Measurements from ENCODE around the gene PHACTR3. TPM values are rescaled to one million over a fixed set of nuclear protein-coding genes. Genes with fewer than 3 reads are reported as not detected.

PHACTR3 gene
- total RNA-seq, 1 experiment from 2014 or later: not detected

- Histone ChIP-seq H2AFZ (ENCODE audit: low read length) (no peak overlapping the region), H3K27ac (ENCODE audit: insufficient read length, low read depth, low read length) (no peak overlapping the region), H3K9ac (ENCODE audit: extremely low read depth, insufficient read length, low read length) (no peak overlapping the region), H3K27me3 (ENCODE audit: insufficient read depth, low read length) (no peaks in the 10 kb centered on the region), H2AK5ac (ENCODE audit: insufficient read length, low read length) (no peak overlapping the region), H3K9me3 (ENCODE audit: control insufficient read depth, low read depth, low read length) (peaks cover 19% of the 10 kb centered on the region), H3K79me1 (ENCODE audit: insufficient read depth, low read depth, low read length, poor library complexity, severe bottlenecking) (no peaks in the 10 kb centered on the region), H2BK20ac (ENCODE audit: low read depth, low read length, poor library complexity, severe bottlenecking) (no peak overlapping the region), H3K79me2 (ENCODE audit: insufficient read depth, low read length) (no peaks in the 10 kb centered on the region), H2BK12ac (ENCODE audit: insufficient read length, low read depth, low read length) (no peak overlapping the region), H4K20me1 (ENCODE audit: control insufficient read depth, insufficient read depth, insufficient read length) (no peaks in the 10 kb centered on the region), H2BK15ac (ENCODE audit: low read depth, low read length) (no peak overlapping the region), H4K8ac (replicated peaks; ENCODE audit: insufficient read length, low read depth, low read length) (no peak overlapping the region), H4K5ac (ENCODE audit: insufficient read length, low read depth, low read length) (no peak overlapping the region), H3K18ac (ENCODE audit: insufficient read length, low read depth, low read length) (no peak overlapping the region), H3K56ac (ENCODE audit: insufficient read length, low read depth, low read length) (no peak overlapping the region), H2BK120ac (ENCODE audit: low read depth, low read length, poor library complexity, severe bottlenecking) (no peak overlapping the region), H3K14ac (ENCODE audit: insufficient read depth, low read length) (no peak overlapping the region), H3T11ph (ENCODE audit: low read length) (no peak overlapping the region), H2BK5ac (ENCODE audit: insufficient read length, low read length) (no peak overlapping the region), H3K4ac (ENCODE audit: low read depth, low read length) (no peak overlapping the region), H3K23ac (ENCODE audit: insufficient read length, low read depth, low read length) (no peak overlapping the region), H3K4me1 (ENCODE audit: insufficient read depth, low read length) (no peaks in the 10 kb centered on the region), H4K91ac (ENCODE audit: insufficient read length, low read depth, low read length) (no peak overlapping the region), H3K4me2 (ENCODE audit: insufficient read depth, insufficient read length, low read length) (no peak overlapping the region), H3K23me2 (ENCODE audit: insufficient read length, low read depth, low read length, poor library complexity, severe bottlenecking) (no peaks in the 10 kb centered on the region)
- Mint-ChIP-seq H3K27ac (no peak overlapping the region), H3K36me3 (ENCODE audit: insufficient read depth in 1 of 3, low read depth in 3 of 3) (no peaks in the 10 kb centered on the region), H3K9me3 (peaks cover 0 to 100% of the 10 kb centered on the region in 2 experiments; a peak in 2 of 5 replicates), H3K4me3 (no peak overlapping the region), H3K4me1 (no peaks in the 10 kb centered on the region), H3K27me3 (ENCODE audit: low read depth) (peaks cover 36% of the 10 kb centered on the region)
- no peak for DNase-seq
- no CpG with 5 or more reads among the region's 5 CpGs for WGBS (ENCODE audit: extremely low coverage, insufficient read length, low lambda C conversion rate)
- TF ChIP-seq CTCF (conservative IDR thresholded peaks at IDR 0.05): no peak
These were observed 92.1 kb downstream of the PHACTR3 start for GRCh38 chr20:59696476-59696875.

All from H9 (cell line).